GM19324 (cell line): ENCODE data around the gene TENT5C.
"Not testable (repeated sequence)": the region's sequence is repeated elsewhere in the genome, so short reads cannot be mapped to it uniquely, and the experiment has no call there.

Experiments used
- ATAC-seq: cut with Tn5 transposase; IDR thresholded peaks from one replicate; pipeline ENCODE4 v1.9.1; 2021; ENCODE audit warnings: mild to moderate bottlenecking, moderate library complexity; ENCODE audit not compliant: unreplicated experiment, low FRiP score

Gene TENT5C

GRCh38 chr1:117605774-117606648 lies at the start of gene TENT5C:
Gene TENT5C, plus strand, starts transcription at chr1:117606048. Its CDS starts 16,821 bp downstream, at chr1:117622869.
- ATAC-seq: peak; percentile 95

- no peak for ATAC-seq
Observed at GRCh38 chr1:117556341-117556740, 49.5 kb upstream of the TENT5C start.

GRCh38 chr1:117556976-117557375 lies 48.9 kb upstream of the TENT5C start:
- ATAC-seq: no peak

GRCh38 chr1:117558451-117558850 lies 47.4 kb upstream of the TENT5C start:
- ATAC-seq: not testable (repeated sequence)

- no peak for ATAC-seq
Observed at GRCh38 chr1:117559139-117559538, 46.7 kb upstream of the TENT5C start.

GRCh38 chr1:117559985-117560384 lies 45.9 kb upstream of the TENT5C start:
- ATAC-seq: no peak

- ATAC-seq: no peak
Observed at GRCh38 chr1:117561071-117561470, 44.8 kb upstream of the TENT5C start.

- ATAC-seq: no peak
Observed at GRCh38 chr1:117561551-117561950, 44.3 kb upstream of the TENT5C start.

- no peak for ATAC-seq
Observed at GRCh38 chr1:117562581-117563491, 43.0 kb upstream of the TENT5C start.

GRCh38 chr1:117563492-117563875 lies 42.4 kb upstream of the TENT5C start:
- ATAC-seq: no peak

- no peak for ATAC-seq
Observed at GRCh38 chr1:117564227-117565075, 41.4 kb upstream of the TENT5C start.

- ATAC-seq: no peak
Observed at GRCh38 chr1:117565076-117565556, 40.7 kb upstream of the TENT5C start.

- ATAC-seq: no peak
Observed at GRCh38 chr1:117565745-117566455, 39.9 kb upstream of the TENT5C start.

- no peak for ATAC-seq
Observed at GRCh38 chr1:117566556-117566955, 39.3 kb upstream of the TENT5C start.

GRCh38 chr1:117567435-117567834 lies 38.4 kb upstream of the TENT5C start:
- no peak for ATAC-seq

- no peak for ATAC-seq
Observed at GRCh38 chr1:117567976-117568375, 37.9 kb upstream of the TENT5C start.

- ATAC-seq: no peak
Observed at GRCh38 chr1:117568999-117569398, 36.8 kb upstream of the TENT5C start.

GRCh38 chr1:117569856-117570255 lies 36.0 kb upstream of the TENT5C start:
- ATAC-seq: no peak

- no peak for ATAC-seq
Observed at GRCh38 chr1:117570988-117571409, 34.8 kb upstream of the TENT5C start.

- ATAC-seq: no peak
Observed at GRCh38 chr1:117571496-117571895, 34.4 kb upstream of the TENT5C start.
